Suprapubic skin (tissue), 4 donors: ENCODE data around the gene SLC7A6.

Source experiments
- CTCF ChIP-seq, 2 donors: fragments of 200-600 bp in 1 of 2; fragments of 450-650 bp in 1 of 2; sonication (generic) in 1 of 2; IDR thresholded peaks; one replicate each; pipeline ENCODE4 v1.5.1; 2016 to 2019; ENCODE audit warnings: antibody characterized with exemption in 2 of 2, mild to moderate bottlenecking in 1 of 2, moderate library complexity in 1 of 2
- EP300 ChIP-seq: sonication (generic); formaldehyde crosslinking; IDR thresholded peaks from one replicate; pipeline ENCODE4 v1.6.1; 2017; ENCODE audit warnings: antibody characterized with exemption
- POLR2A ChIP-seq, 2 donors: fragments of 450-650 bp; IDR thresholded peaks; one replicate each; pipeline ENCODE4 v1.6.1; 2017; ENCODE audit warnings: antibody characterized with exemption in 2 of 2, mild to moderate bottlenecking in 2 of 2, moderate library complexity in 2 of 2
- POLR2AphosphoS5 ChIP-seq, 3 donors: sonication (generic); formaldehyde crosslinking; IDR thresholded peaks; one replicate each; pipeline ENCODE4 v1.6.1; 2017; ENCODE audit warnings: antibody characterized with exemption in 3 of 3

GRCh38 chr16:68310437-68310773, 46.1 kb downstream of the SLC7A6 start:
- no peak for TF ChIP-seq EP300
- TF ChIP-seq CTCF (IDR thresholded peaks at IDR 0.05), result no peak
- no peak for TF ChIP-seq POLR2A (IDR thresholded peaks at IDR 0.05)
- no peak for TF ChIP-seq POLR2AphosphoS5 (IDR thresholded peaks at IDR 0.05)
